GM18505 (cell line): ENCODE measurements around the gene PATL2.
"Not testable (repeated sequence)": the region's sequence is repeated elsewhere in the genome, so short reads cannot be mapped to it uniquely, and the experiment has no call there.

ENCODE experiments used
- ATAC-seq: cut with Tn5 transposase; IDR thresholded peaks from one replicate; pipeline ENCODE4 v1.9.1; 2021; ENCODE audit not compliant: unreplicated experiment
- POLR2A ChIP-seq: IDR thresholded peaks from 4 replicates; pipeline ENCODE4 v1.6.1; 2011; ENCODE audit warnings: borderline replicate concordance; ENCODE audit not compliant: insufficient read depth, insufficient read length; ENCODE audit errors: extremely low read depth

Gene PATL2

GRCh38 chr15:44711096-44711742 is at the start of gene PATL2, which contains the start of gene B2M:
TSS of gene PATL2 (minus strand) at chr15:44711323. CDS start at chr15:44676490, 34,833 bp downstream.
TSS of gene B2M (plus strand) at chr15:44711517. CDS start at chr15:44711547, 30 bp downstream.
- TF ChIP-seq POLR2A = peak; percentile 100
- ATAC-seq = peak; percentile 78

GRCh38 chr15:44753345-44753744 is 42.2 kb upstream of the PATL2 start:
- TF ChIP-seq POLR2A = no peak
- ATAC-seq = no peak

GRCh38 chr15:44743454-44743853 is 32.3 kb upstream of the PATL2 start:
- ATAC-seq = not testable (repeated sequence)

- not testable (repeated sequence) for ATAC-seq
Measured at GRCh38 chr15:44739222-44739847, 28.2 kb upstream of the PATL2 start.

GRCh38 chr15:44738340-44738984 is 27.3 kb upstream of the PATL2 start:
- no peak for ATAC-seq
- no peak for TF ChIP-seq POLR2A

- no peak for ATAC-seq
- TF ChIP-seq POLR2A = peak; percentile 19
Measured at GRCh38 chr15:44736181-44736765, 25.1 kb upstream of the PATL2 start, which contains the start of gene TRIM69. TSS of gene TRIM69 (plus strand) at chr15:44736528. CDS start at chr15:44736705, 177 bp downstream.

- no peak for ATAC-seq
- no peak for TF ChIP-seq POLR2A
Measured at GRCh38 chr15:44735482-44736180, 24.5 kb upstream of the PATL2 start.

- TF ChIP-seq POLR2A = no peak
- ATAC-seq = no peak
Measured at GRCh38 chr15:44734839-44735481, 23.8 kb upstream of the PATL2 start.

- no peak for TF ChIP-seq POLR2A
- peak; percentile 3 for ATAC-seq
Measured at GRCh38 chr15:44729408-44730127, 18.4 kb upstream of the PATL2 start.

- ATAC-seq = peak; percentile 67
- peak; percentile 88 for TF ChIP-seq POLR2A
Measured at GRCh38 chr15:44728576-44729407, 17.7 kb upstream of the PATL2 start.

GRCh38 chr15:44728232-44728575 is 17.1 kb upstream of the PATL2 start:
- TF ChIP-seq POLR2A = peak; percentile 55
- ATAC-seq = not testable (repeated sequence)
